GM18508 (cell line): ENCODE results near the gene ZNF385D.

ENCODE experiments used
- ATAC-seq: cut with Tn5 transposase; IDR thresholded peaks from one replicate; pipeline ENCODE4 v1.9.1; 2021; ENCODE audit warnings: moderate number of reproducible peaks; ENCODE audit not compliant: insufficient read depth, unreplicated experiment

The ZNF385D gene

GRCh38 chr3:21620511-21621155, 130.4 kb downstream of the ZNF385D start:
- no peak for ATAC-seq

GRCh38 chr3:21618695-21619094, 132.3 kb downstream of the ZNF385D start:
- no peak for ATAC-seq

GRCh38 chr3:21613372-21614070, 137.5 kb downstream of the ZNF385D start:
- no peak for ATAC-seq

GRCh38 chr3:21601178-21601577, 149.8 kb downstream of the ZNF385D start:
- no peak for ATAC-seq

GRCh38 chr3:21599890-21600289, 151.1 kb downstream of the ZNF385D start:
- ATAC-seq, result no peak

- ATAC-seq, result no peak
Observed at GRCh38 chr3:21592828-21593227, 158.2 kb downstream of the ZNF385D start.

- no peak for ATAC-seq
Observed at GRCh38 chr3:21587894-21588293, 163.1 kb downstream of the ZNF385D start.

GRCh38 chr3:21585216-21585740, 165.7 kb downstream of the ZNF385D start:
- ATAC-seq, result no peak

GRCh38 chr3:21573291-21573690, 177.7 kb downstream of the ZNF385D start:
- no peak for ATAC-seq

GRCh38 chr3:21564531-21564930, 186.5 kb downstream of the ZNF385D start:
- ATAC-seq, result no peak

GRCh38 chr3:21562243-21562642, 188.8 kb downstream of the ZNF385D start:
- ATAC-seq, result no peak

- no peak for ATAC-seq
Observed at GRCh38 chr3:21561472-21561871, 189.5 kb downstream of the ZNF385D start.

GRCh38 chr3:21551019-21551418, 200.0 kb downstream of the ZNF385D start:
- ATAC-seq, result no peak

- ATAC-seq, result no peak
Observed at GRCh38 chr3:21544076-21544462, 206.9 kb downstream of the ZNF385D start.

- no peak for ATAC-seq
Observed at GRCh38 chr3:21543380-21544075, 207.5 kb downstream of the ZNF385D start.

GRCh38 chr3:21542656-21543379, 208.2 kb downstream of the ZNF385D start:
- no peak for ATAC-seq

- ATAC-seq, result no peak
Observed at GRCh38 chr3:21540265-21540664, 210.7 kb downstream of the ZNF385D start.

GRCh38 chr3:21534462-21534861, 216.5 kb downstream of the ZNF385D start:
- ATAC-seq, result no peak

GRCh38 chr3:21533002-21533401, 218.0 kb downstream of the ZNF385D start:
- no peak for ATAC-seq

- ATAC-seq, result no peak
Observed at GRCh38 chr3:21531909-21532308, 219.1 kb downstream of the ZNF385D start.
